Testis (tissue), 3 donors: ENCODE data around the gene USF1. TPM values are rescaled to one million over a fixed set of nuclear protein-coding genes. Genes with fewer than 3 reads are reported as not detected.
A peak's percentile ranks its signal among the peaks of the same experiment; 100 is the strongest.
"Not testable (repeated sequence)": the region's sequence is repeated elsewhere in the genome, so short reads cannot be mapped to it uniquely, and the experiment has no call there.

Source experiments
- DNase-seq: peaks from one replicate; pipeline ENCODE4 v3.0.0-alpha.2; 2019
- H3K27ac ChIP-seq, 2 donors: fragments of 200-600 bp; sonication (generic); one replicate each; pipeline ENCODE4 v1.5.1; 2019
- H3K27me3 ChIP-seq: fragments of 200-600 bp; sonication (generic); one replicate; pipeline ENCODE4 v1.5.1; 2019
- H3K36me3 ChIP-seq: fragments of 200-600 bp; sonication (generic); one replicate; pipeline ENCODE4 v1.5.1; 2017; ENCODE audit warnings: low read depth; ENCODE audit errors: missing control alignments
- H3K4me1 ChIP-seq: fragments of 200-600 bp; sonication (generic); one replicate; pipeline ENCODE4 v1.5.1; 2019
- H3K4me3 ChIP-seq, 2 donors: fragments of 200-600 bp; sonication (generic); one replicate each; pipeline ENCODE4 v1.5.1; 2017 to 2019
- H3K9me3 ChIP-seq: fragments of 200-600 bp; sonication (generic); one replicate; pipeline ENCODE4 v1.5.1; 2017
- POLR2A ChIP-seq: fragments of 450-650 bp; IDR thresholded peaks from one replicate; pipeline ENCODE4 v1.6.1; 2017; ENCODE audit warnings: antibody characterized with exemption, mild to moderate bottlenecking, moderate library complexity
- WGBS, 2 donors: methylation state at CpG; one replicate each; pipeline ENCODE4 v1.1.5; 2018; 5-methylcytosine and 5-hydroxymethylcytosine counted together
- intact Hi-C: fragments of 100-400 bp; cut with DNase I; formaldehyde crosslinking; loops from one replicate; pipeline ENCODE4 v1.15.1; 2023; ENCODE audit warnings: low total_unique reads
- polyA plus RNA-seq: library from polyadenylated mRNA; stranded (reverse); fragments of 350-450 nt; fragmentation: Illumina TruSeq; extraction: RNeasy Lipid Tissue Mini Kit (QIAGEN cat#74804); gene quantifications from one replicate; pipeline ENCODE4 v1.2.3, GENCODE V29; 2014; ENCODE audit warnings: low read depth, low replicate concordance; ENCODE audit not compliant: insufficient read depth
- total RNA-seq, 2 donors: library from RNA; depleted of rRNA; stranded (reverse); fragments of >200 nt; gene quantifications; one replicate each; pipeline ENCODE4 v1.2.3, GENCODE V29; 2016
- TF ChIP-seq, protein P1 (sequence below), 3 experiments: fragments of 450-650 bp in 2 of 3; fragments of 200-600 bp in 1 of 3; sonication (generic) in 1 of 3; IDR thresholded peaks; one replicate each; pipeline ENCODE4 v1.5.1; 2016 to 2019; ENCODE audit warnings: antibody characterized with exemption in 3 of 3, mild to moderate bottlenecking in 2 of 3, moderate library complexity in 1 of 3

The USF1 gene
- total and polyA plus RNA-seq, 3 donors from 2014 or later: 38.8 to 61.9 (median 50.8) TPM

GRCh38 chr1:161070761-161071160 lies 25.0 kb upstream of the USF1 start:
- H3K36me3 ChIP-seq: no peaks in the 10 kb centered on the region
- H3K4me3 ChIP-seq: no peak overlapping the region
- 89 to 94% methylated on average over 4 of the region's 4 CpGs for WGBS, 2 donors
- H3K4me1 ChIP-seq: no peaks in the 10 kb centered on the region
- DNase-seq: no peak
- TF ChIP-seq POLR2A: no peak
- no peaks in the 10 kb centered on the region for H3K9me3 ChIP-seq
- intact Hi-C loops: no loop called here
- no peaks in the 10 kb centered on the region for H3K27me3 ChIP-seq
- no peak overlapping the region for H3K27ac ChIP-seq

DNA sequence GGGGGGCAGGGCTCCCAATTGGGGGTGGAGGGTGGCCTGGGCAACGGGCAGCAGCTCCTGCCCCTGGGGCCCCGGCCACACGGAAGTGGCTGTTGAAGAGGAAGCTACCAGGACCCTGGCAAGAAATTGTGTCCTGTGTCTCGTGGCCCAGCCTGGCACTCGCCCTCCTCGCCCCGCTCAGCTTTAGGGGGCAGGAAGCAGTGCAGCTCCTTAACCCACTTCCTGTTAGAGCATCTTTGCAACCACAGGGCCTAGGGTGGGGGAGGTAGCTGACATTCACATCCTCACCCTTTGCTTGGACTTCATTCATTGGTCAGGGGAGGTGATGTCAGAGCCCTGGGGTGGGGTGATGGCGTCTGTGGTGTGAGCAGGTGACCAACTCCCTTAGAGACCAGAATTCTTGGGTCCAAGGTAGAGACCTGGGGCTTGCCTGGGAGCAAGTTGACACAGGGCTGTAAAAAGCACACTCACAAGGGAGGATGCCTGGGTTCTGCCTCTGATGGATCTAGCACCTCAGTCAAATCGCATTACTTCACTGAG lies 24.0 kb upstream of the USF1 start, which contains the start of gene ARHGAP30:
Gene ARHGAP30, minus strand, starts transcription at position 161 of the 540 bp plus-strand sequence. CDS start 267 bp downstream, outside the sequence.
- Histone ChIP-seq H3K36me3 (no peaks in the 10 kb centered on the region), H3K27me3 (no peaks in the 10 kb centered on the region), H3K27ac (no peak within 1 kb of the TSS), H3K9me3 (no peaks in the 10 kb centered on the region), H3K4me1 (no peaks in the 10 kb centered on the region), H3K4me3 (no peak within 1 kb of the TSS)
- 75 to 91% methylated on average over 9 of the region's 9 CpGs for WGBS, 2 donors
- TF ChIP-seq, protein P1, sequence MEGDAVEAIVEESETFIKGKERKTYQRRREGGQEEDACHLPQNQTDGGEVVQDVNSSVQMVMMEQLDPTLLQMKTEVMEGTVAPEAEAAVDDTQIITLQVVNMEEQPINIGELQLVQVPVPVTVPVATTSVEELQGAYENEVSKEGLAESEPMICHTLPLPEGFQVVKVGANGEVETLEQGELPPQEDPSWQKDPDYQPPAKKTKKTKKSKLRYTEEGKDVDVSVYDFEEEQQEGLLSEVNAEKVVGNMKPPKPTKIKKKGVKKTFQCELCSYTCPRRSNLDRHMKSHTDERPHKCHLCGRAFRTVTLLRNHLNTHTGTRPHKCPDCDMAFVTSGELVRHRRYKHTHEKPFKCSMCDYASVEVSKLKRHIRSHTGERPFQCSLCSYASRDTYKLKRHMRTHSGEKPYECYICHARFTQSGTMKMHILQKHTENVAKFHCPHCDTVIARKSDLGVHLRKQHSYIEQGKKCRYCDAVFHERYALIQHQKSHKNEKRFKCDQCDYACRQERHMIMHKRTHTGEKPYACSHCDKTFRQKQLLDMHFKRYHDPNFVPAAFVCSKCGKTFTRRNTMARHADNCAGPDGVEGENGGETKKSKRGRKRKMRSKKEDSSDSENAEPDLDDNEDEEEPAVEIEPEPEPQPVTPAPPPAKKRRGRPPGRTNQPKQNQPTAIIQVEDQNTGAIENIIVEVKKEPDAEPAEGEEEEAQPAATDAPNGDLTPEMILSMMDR (IDR thresholded peaks at IDR 0.05): no peak
- no peak for TF ChIP-seq POLR2A
- intact Hi-C loops: no loop called here
- peak; percentile 45 for DNase-seq

DNA sequence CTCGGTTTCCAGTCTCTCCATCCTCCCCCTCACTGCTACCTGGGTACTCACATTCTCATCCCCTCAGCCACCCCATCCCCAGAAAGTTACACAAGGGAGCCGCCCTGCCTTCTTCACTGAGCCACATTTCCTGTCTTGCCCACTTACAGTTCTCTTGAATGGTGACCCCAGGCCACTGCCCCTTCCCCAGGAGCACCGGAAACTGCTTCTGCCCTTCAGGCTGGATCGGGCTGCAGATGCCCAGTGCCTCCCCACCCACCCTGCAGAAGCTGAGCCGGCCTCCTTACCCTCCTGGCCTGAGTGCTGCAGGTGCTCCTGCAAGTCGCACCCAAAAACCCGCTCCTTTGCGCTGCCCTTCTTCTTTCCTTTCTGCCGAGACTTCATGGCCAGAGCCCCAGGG lies 23.5 kb upstream of the USF1 start:
- Histone ChIP-seq H3K36me3 (no peaks in the 10 kb centered on the region), H3K27me3 (no peaks in the 10 kb centered on the region), H3K4me3 (no peak overlapping the region), H3K9me3 (no peaks in the 10 kb centered on the region), H3K27ac (no peak overlapping the region), H3K4me1 (no peaks in the 10 kb centered on the region)
- no peak for DNase-seq
- no peak for TF ChIP-seq POLR2A
- TF ChIP-seq, protein P1 (IDR thresholded peaks at IDR 0.05): no peak
- intact Hi-C loops: no loop called here
- 76 to 91% methylated on average over 7 to 9 of the region's 9 CpGs for WGBS, 2 donors

DNA sequence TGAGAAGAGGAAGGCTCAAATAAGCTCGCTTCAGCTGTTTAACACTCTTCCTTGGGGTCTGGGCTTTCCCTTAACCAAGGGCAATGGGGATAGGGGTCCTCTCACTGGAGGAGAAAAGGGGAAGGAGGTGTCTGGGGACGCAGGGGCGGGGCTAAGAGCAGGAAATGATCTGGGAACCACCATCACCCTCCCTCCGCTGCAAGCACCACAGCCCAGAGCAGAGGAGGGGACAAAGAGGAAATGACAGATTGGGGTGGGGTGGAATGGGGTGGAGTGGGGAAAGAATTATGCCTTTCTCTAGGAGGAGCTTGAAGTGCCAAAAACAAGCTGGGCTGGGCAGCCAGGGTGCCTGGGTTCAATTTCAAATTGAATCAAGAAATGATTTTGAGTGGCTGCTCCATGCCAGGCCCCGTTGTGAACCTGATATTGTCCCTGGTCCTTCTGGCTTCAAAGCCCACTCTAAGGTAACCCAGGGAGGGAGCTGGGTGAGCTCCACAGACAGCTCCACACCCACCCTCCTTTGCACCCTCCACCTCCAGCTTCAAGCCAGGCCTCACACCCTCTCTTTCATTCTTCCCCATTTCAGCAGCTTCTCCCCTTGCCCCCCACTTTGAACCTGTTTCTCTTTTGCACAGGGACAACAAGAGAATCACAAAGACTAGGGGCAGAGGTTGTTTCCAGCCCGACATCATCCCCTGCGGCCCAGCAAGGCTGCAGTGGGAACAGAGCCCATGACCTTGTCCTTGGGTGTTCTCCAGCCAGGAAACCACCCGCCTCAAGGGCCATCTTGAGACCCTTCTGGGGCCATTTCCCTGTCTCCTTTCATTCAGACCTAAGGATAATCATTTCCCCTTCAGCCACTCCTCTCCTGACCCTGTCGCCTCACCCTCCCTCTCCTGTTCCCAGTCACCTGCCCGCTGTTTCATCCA lies 22.8 kb upstream of the USF1 start:
- no peak overlapping the region for H3K4me3 ChIP-seq
- no peaks in the 10 kb centered on the region for H3K9me3 ChIP-seq
- H3K4me1 ChIP-seq: no peaks in the 10 kb centered on the region
- no peaks in the 10 kb centered on the region for H3K27me3 ChIP-seq
- H3K27ac ChIP-seq: no peak overlapping the region
- intact Hi-C loops: no loop called here
- no peak for TF ChIP-seq POLR2A
- TF ChIP-seq, protein P1 (IDR thresholded peaks at IDR 0.05): no peak
- peak; percentile 38 for DNase-seq
- no peaks in the 10 kb centered on the region for H3K36me3 ChIP-seq
- 70 to 73% methylated on average over 10 of the region's 10 CpGs for WGBS, 2 donors

DNA sequence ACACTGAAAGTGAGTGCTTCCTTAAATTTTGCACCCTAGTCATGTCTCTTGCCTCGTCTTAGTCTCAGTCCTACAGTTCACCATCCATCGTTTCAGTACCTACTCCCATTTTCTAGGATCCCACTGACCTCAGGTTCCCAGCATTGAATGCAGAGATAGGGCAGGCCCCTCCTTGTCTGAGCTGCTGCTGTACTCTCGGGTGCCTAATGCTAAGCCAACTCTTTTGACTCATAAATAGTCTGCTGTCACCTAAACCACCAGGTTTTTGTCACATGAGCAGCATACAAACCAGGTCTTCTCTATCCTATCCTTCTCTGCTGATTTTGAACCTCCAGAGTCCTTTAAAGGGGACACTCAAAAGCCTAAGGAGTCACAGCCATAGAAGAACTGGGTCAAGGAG lies 20.9 kb upstream of the USF1 start:
- no peaks in the 10 kb centered on the region for H3K4me1 ChIP-seq
- intact Hi-C loops: no loop called here
- DNase-seq: no peak
- H3K9me3 ChIP-seq: no peaks in the 10 kb centered on the region
- H3K27me3 ChIP-seq: no peaks in the 10 kb centered on the region
- TF ChIP-seq POLR2A: no peak
- TF ChIP-seq, protein P1 (IDR thresholded peaks at IDR 0.05): no peak
- WGBS, 2 donors: 58 to 78% methylated on average over 3 of the region's 3 CpGs
- no peak overlapping the region for H3K27ac ChIP-seq
- no peak overlapping the region for H3K4me3 ChIP-seq
- H3K36me3 ChIP-seq: no peaks in the 10 kb centered on the region

- WGBS, 2 donors: 79 to 93% methylated on average over 6 to 7 of the region's 7 CpGs
- DNase-seq, H3K4me3 ChIP-seq, intact Hi-C loops, H3K36me3 ChIP-seq, H3K9me3 ChIP-seq, H3K27ac ChIP-seq, H3K27me3 ChIP-seq, H3K4me1 ChIP-seq: not testable (repeated sequence)
Observed at GRCh38 chr1:161065681-161066080, 19.9 kb upstream of the USF1 start.

DNA sequence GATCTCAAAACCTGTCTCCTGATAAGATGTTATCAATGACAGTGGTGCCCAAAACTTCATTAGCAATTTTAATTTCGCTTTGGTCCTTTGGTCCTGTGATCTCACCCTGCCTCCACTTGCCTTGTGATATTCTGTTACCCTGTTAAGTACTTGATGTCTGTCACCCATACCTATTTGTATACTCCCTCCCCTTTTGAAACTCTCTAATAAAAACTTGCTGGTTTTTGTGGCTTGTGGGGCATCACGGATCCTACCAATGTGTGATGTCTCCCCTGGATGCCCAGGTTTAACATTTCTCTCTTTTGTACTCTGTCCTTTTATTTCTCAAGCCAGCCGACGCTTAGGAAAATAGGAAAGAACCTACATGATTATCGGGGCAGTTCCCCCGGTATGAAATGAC lies 18.2 kb upstream of the USF1 start:
- H3K36me3 ChIP-seq, H3K9me3 ChIP-seq, H3K4me3 ChIP-seq, H3K4me1 ChIP-seq, intact Hi-C loops, H3K27ac ChIP-seq, H3K27me3 ChIP-seq, DNase-seq: not testable (repeated sequence)
- 67 to 77% methylated on average over 6 of the region's 6 CpGs for WGBS, 2 donors
